HUDEP-2 (cell line): Measurements from ENCODE around the gene C5AR1.
"Not testable (repeated sequence)": the region's sequence is repeated elsewhere in the genome, so short reads cannot be mapped to it uniquely, and the experiment has no call there.

Experiments
- DNase-seq, 76 experiments: peaks; one replicate each; lab custom pipeline; 2025; ENCODE audit not compliant: unreplicated experiment in 76 of 76; lab: John Stamatoyannopoulos, UW

The C5AR1 gene

GRCh38 chr19:47309608-47310007, at the start of gene C5AR1:
Gene C5AR1, plus strand, starts transcription at chr19:47309861. Its CDS starts 35 bp downstream, at chr19:47309896.
- DNase-seq: peak in 5 of 76 experiments; percentile 6 to 19 (median 10)

GRCh38 chr19:47260476-47260875, 49.2 kb upstream of the C5AR1 start:
- no peak for DNase-seq

- peak in 1 of 76 experiments; percentile 22 for DNase-seq
These were observed 47.5 kb upstream of the C5AR1 start for GRCh38 chr19:47261946-47262793.

GRCh38 chr19:47264629-47265028, 45.0 kb upstream of the C5AR1 start:
- DNase-seq: no peak

GRCh38 chr19:47266401-47266941, 43.2 kb upstream of the C5AR1 start:
- DNase-seq: no peak

GRCh38 chr19:47267350-47267759, 42.3 kb upstream of the C5AR1 start:
- DNase-seq: no peak

- no peak for DNase-seq
These were observed 41.6 kb upstream of the C5AR1 start for GRCh38 chr19:47268028-47268427.

- no peak for DNase-seq
These were observed 40.1 kb upstream of the C5AR1 start for GRCh38 chr19:47269596-47269995.

GRCh38 chr19:47270408-47270807, 39.3 kb upstream of the C5AR1 start:
- no peak for DNase-seq

GRCh38 chr19:47271949-47272348, 37.7 kb upstream of the C5AR1 start:
- no peak for DNase-seq

- DNase-seq: peak in 28 of 76 experiments; percentile 28 to 87 (median 52)
These were observed 37.0 kb upstream of the C5AR1 start for GRCh38 chr19:47272448-47273312.

- peak in 75 of 76 experiments; percentile 45 to 96 (median 89) for DNase-seq
These were observed 36.2 kb upstream of the C5AR1 start for GRCh38 chr19:47273313-47274070.

GRCh38 chr19:47274071-47274890, 35.4 kb upstream of the C5AR1 start, which contains the start of gene INAFM1:
Gene INAFM1, plus strand, starts transcription at chr19:47274885. Its CDS starts 35 bp downstream, at chr19:47274920.
- peak in 75 of 76 experiments; percentile 59 to 100 (median 97) for DNase-seq

GRCh38 chr19:47274891-47275761, 34.5 kb upstream of the C5AR1 start:
- DNase-seq: no peak

GRCh38 chr19:47275791-47276461, 33.7 kb upstream of the C5AR1 start:
- DNase-seq: no peak

GRCh38 chr19:47276513-47276912, 33.1 kb upstream of the C5AR1 start:
- DNase-seq: not testable (repeated sequence)

GRCh38 chr19:47280183-47280797, 29.4 kb upstream of the C5AR1 start:
- peak in 45 of 76 experiments; percentile 10 to 70 (median 39) for DNase-seq
